ENCODE results near the gene KCNG3.
"Not testable (repeated sequence)": the region's sequence is repeated elsewhere in the genome, so short reads cannot be mapped to it uniquely, and the experiment has no call there.

The KCNG3 gene

DNA sequence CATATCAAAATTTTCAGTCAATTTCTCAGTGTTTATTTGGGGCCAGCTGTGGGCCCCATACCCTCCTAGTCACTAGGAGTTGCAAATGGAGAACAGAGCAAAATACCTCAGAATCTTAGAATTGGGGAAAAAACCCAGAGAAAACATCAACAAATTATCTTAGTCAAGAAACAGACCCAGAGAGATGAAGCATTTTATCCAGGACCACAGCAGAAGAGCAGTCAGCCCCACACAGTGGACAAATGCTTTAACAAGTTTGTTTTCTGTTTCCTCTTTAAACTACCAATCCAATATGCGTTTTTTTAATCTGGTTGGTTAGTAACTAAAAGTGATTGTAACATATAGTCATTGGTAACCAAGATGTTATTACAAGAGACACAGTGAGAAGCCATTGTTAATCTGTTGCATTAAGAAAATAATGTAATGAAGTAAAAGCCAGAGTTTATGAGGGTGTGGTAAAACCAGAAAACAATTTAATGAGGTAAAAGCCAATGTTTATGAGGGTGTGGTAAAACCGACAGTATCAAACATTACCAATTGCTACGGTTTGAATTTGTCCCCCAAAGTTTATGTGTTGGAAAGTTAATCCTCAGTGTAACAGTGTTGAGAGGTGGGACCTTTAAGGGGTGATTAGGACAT, 72.1 kb downstream of the KCNG3 start:
- no peak for DNase-seq

GRCh38 chr2:42421157-42421485, 72.7 kb downstream of the KCNG3 start:
- DNase-seq = no peak

DNA sequence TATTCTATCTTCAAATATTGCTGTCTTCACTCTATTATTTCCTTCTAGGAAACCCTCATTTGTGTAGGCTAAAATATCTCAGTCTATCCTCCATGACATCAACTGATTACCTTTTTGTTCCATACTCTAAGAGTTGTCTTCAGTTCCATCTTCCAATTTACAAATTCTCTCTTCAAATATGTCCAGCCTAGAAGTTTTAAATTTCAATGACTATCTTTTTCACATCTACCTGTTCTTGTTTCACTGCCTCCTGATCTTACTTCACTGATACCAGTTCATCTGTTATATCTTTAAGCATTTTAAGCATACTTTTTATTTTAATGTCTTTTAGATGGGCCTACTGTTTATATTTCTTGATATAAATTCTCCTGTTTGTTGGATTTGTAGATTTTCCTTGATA, 79.1 kb downstream of the KCNG3 start:
- DNase-seq = no peak

DNA sequence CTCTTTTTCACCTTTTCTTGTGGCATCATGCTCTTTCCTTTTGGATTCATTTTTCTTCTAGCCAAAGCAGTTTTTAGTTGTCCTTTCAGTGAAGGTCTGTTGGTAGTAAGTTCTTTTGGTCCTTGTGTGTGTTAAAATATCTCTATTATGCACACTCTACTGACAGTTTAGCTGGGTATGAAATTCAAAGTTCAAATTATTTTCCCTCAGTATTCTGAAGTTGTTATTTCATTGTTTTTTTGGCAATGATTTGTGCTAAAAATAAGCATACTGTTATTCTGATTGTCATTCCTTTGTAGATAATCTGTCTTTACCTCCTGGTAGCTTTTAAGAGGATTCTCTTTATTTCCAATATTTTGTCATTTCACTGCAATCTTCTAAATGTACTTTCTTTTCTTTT, 79.6 kb downstream of the KCNG3 start:
- DNase-seq = no peak

GRCh38 chr2:42410742-42411514, 82.9 kb downstream of the KCNG3 start:
- no peak for DNase-seq

DNA sequence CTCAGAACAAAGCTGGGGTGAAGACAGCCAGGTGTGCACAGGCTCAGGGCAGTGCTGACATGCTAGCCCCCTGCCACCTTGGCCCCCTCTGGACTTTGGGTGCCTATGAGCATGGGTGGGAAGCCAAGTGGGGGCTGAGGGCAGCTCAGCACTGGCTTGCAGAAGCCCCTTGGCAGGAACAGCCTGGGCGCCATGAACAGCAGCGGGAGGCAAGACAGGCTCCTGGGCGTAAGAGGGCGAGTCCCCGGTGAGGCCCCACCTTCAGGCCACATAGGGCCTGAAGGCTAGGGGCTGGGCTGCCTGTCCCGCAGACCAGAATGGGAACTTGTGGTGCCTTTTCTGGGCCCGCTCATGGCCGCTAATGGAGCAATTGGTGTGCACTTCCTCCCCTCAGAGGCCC, 85.8 kb downstream of the KCNG3 start:
- no peak for DNase-seq

DNA sequence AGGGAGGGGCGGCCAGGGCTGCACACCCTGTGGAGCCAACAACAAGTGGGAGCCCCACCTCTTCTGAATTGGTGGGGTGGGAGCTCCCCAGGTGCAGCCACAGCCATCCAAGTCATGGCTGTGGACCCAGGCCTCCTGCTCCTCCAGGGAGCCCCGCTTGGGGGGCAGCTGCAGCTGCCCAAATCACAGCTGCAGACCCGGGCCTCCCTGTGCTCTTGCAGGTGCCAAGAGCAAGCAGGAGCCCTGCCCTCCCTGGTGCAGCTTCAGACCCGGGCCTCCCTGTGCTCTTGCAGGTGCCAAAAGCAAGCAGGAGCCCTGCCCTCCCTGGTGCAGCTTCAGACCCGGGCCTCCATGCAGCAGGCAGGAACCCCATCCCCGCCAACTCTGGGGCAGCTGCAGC, 86.3 kb downstream of the KCNG3 start:
- no peak for DNase-seq

DNA sequence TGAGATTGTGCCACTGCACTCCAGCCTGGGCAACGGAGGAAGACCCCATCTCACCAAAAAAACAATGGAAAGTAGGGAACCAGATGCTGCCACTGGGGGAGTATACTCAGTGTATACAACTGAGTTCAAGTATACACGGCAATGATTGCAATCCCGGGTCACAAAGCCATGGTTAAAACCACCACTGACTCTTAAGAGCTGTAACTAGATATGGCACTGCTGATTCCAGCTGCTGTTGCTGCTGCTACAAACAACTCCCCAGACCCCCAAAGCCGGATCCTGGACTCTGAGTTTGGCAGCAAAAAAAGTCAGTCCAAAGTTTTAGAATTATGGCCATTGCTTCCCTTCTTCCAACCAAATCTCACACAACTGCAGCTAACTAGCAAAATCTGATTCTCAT, 89.1 kb downstream of the KCNG3 start:
- DNase-seq = no peak

GRCh38 chr2:42401773-42402172, 92.0 kb downstream of the KCNG3 start:
- DNase-seq = no peak

- not testable (repeated sequence) for DNase-seq
Measured at GRCh38 chr2:42398052-42398451, 95.7 kb downstream of the KCNG3 start.

DNA sequence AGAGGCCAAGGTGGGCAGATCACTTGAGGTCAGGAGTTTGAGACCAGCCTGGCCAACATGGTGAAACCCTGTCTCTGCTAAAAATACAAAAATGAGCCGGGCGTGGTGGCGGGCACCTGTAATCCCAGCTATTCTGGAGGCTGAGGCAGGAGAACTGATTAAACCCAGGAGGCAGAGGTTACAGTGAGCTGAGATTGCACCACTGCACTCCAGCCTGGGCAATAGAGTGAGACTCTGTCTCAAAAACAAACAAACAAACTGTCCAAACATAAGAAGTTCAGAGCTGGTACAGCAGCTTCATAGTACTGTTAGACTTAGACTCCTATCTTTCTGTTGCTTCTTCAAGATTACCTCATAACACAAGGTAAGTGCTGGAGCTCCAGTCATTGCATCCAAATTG, 100.5 kb downstream of the KCNG3 start:
- not testable (repeated sequence) for DNase-seq

DNA sequence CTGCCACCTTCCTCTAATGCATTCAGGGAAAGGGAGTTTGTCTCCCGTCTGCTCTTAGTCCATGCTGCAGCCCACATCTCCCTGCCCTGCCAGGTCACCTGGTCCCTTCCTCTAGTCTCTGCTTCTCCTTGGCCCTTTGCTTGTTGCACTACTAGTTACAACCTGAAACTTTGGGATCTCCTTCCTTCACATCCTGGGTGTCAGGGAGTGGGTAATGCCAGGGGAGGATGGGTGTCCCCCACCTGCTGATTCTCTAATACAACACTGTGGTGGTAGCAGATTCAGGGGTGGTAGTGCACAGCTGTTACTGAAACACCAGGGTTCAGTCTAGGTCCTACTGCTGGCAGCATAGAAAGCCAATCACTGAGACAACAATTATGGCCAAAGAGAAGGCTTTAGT, 101.6 kb downstream of the KCNG3 start:
- no peak for DNase-seq
